Measurements from ENCODE around the gene MLYCD.

- TF ChIP-seq GATA3 (IDR thresholded peaks at IDR 0.05; ENCODE audit: low read depth, low read length), result no peak
- no peak for TF ChIP-seq GATA2 (IDR thresholded peaks at IDR 0.05; ENCODE audit: low read depth, low read length)
Measured at GRCh38 chr16:83966153-83966696, 67.3 kb downstream of the MLYCD start.
